NT2/D1 (cell line): Measurements from ENCODE around the gene BAD.

Experiments used
- SUZ12 ChIP-seq: IDR thresholded peaks from 2 replicates; pipeline ENCODE4 v1.6.1; 2011; ENCODE audit not compliant: insufficient read length, insufficient read depth; ENCODE audit errors: extremely low read depth
- YY1 ChIP-seq: IDR thresholded peaks from 2 replicates; pipeline ENCODE4 v1.6.1; 2011; ENCODE audit not compliant: insufficient read length, insufficient read depth

DNA sequence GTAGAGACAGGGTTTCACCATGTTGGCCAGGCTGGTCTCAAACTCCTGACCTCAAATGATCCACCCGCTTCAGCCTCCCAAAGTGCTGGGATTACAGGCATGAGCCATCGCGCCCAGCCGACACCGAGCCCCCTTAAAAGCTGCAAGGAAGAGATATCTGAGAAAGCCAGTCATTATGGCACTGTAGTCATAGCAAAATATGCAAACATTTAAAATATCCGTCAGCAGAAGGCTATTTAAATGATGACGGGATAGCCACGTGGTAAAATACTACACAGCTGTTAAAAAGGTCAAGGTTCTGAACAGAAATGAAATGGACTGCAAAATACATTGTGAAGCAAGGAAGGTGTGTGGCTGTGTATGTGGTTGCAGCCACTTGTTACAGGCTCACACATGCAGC is 49.1 kb upstream of the BAD start:
- TF ChIP-seq SUZ12 (no peak), YY1 (no peak)
